ENCODE measurements around the gene PRPF40B.

Gene PRPF40B

DNA sequence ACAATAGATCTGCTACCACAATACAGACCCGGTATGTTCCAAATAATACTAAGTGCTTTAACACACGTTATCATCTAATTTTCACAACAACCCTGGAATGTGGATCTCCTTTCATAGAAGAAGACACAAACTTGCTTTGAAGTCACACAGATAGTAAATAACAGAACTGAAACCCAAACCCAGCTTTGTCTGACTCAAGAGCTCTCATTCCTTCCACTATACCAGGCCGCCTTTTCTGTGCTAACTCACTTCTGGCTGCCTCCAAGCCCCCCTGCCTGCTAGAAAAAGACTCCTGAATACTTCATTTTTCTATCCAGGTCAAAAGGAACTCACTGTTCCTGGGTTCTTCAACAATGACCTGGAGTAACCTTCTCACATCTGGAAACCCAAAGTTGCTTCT is 37.8 kb downstream of the PRPF40B start:
- DNase-seq (ENCODE audit: low read depth): no peak

DNA sequence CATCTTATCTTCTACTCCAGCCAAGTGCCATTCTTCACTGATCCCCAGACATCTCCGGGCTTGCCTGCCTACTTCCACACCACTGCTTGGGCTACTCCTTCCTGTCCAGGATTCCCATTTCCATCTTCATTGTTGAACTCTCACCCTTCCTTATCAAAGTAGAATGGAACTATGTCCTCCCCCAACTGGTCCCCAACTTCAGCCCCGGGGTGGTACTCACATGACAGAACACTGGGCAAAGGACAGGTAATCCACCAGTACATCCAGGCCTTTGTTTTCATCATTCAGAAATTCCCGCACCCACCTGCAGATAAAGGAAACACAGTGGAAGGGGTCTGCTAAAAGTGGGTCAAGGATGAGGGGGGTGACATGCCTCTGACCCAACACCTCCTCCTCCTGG is 38.4 kb downstream of the PRPF40B start:
- DNase-seq (ENCODE audit: low read depth): no peak

DNA sequence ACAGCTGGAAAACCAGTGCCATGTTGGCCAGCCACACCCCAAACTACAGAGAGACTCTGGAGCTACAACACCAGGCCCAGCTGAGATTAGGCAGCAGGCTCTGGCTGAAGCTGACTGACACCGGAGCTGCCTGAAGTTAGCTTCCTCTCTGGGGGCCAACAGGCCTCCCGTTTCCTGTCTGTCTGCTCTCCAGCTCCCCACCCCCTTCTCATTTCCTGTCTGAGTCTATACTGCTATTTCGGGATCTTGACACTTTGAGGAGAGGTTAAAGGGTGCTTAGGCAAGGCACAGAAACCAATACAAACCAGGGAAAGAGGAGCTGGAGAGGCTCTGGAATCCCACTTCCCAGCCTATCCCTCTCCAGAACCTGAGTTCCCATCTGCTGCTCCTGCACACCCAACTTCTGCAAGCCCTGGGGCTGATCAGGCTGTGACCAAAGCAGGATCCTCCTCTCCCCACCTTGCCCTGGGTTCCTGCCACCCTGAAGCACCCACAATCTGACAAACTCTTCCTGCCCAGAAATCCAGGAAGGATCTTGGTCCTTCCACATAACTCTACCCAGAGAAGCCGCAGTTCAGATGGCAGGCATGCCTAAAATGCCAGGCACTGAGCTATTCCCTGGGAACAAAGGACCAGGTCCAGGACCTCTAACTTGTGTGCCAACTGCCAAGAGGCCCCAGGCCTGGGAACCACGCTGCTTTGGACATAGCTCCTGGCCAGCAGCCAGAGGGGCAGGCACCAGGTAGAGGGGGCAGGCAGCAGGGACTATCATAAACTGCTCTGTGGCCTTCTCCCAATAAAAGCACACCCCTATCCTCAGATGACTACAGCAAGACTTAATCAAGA is 39.9 kb downstream of the PRPF40B start:
- DNase-seq (ENCODE audit: low read depth): peak; percentile 95

DNA sequence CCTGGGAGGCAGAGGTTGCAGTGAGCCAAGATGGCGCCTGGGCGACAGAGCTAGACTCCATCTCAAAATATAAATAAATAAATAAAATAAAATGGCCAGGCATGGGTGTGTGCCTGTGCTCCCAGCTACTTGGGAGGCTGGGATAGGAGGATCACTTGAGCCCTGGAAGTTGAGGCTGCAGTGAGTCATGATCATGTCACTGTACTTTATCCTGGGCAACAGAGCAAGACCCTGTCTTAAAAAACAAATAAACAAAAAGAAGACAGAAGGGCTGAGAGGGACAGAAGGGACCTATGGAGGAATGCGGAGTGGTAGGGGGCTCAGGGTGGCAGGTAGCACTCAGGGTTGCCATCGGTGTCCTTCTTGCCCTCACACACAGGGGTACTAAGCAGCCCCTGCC is 40.8 kb downstream of the PRPF40B start:
- DNase-seq (ENCODE audit: low read depth): no peak

DNA sequence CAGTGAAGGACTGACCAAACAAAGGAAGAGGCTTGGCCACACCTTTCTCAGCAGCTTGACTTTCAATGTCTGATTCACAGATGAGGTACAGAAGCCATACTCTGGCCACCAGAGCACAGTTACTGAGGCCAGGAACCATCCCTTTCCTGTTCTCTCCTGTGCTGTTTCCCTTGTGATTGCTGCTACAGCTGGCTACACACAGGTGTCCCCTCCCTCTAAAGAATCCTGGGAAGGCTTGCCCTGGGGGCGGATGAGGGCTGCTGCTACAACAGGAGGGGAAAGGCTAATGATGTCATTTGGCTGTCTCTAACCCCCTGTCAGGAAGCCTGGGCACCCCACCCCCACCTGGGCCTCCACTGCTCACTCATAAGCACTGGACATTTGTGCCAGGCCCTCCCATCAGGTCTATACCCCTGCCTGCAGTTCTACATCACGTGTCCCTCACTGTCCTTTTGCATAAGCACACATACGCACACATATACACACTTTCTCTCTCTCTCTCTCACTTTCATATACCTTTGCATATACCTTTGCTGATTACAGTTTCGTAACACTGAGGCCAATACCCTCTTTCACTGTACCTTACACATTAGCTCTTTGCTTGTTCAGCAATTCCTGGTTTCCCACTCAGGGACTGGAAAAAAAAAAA is 41.4 kb downstream of the PRPF40B start:
- DNase-seq (ENCODE audit: low read depth): peak; percentile 27

DNA sequence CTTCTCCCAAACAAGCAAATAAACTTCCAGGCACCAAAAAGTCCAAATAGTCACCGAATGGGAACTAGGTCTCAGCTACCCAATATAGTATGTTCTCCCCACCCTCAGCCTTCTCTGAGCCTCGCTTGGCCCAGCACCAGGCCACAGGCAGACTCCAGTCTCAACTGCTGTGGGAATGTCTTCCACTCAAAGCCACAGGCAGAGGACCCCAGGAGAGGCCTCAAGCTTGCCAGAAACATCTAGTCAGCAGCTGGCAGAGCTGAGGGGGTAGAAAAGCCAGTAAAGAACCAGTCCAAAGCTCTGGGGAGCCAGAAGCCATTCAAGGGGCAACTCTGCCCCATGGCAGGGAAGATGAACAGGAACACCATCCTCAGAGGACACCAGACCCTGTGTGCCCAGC is 42.0 kb downstream of the PRPF40B start:
- peak; percentile 32 for DNase-seq (ENCODE audit: low read depth)

DNA sequence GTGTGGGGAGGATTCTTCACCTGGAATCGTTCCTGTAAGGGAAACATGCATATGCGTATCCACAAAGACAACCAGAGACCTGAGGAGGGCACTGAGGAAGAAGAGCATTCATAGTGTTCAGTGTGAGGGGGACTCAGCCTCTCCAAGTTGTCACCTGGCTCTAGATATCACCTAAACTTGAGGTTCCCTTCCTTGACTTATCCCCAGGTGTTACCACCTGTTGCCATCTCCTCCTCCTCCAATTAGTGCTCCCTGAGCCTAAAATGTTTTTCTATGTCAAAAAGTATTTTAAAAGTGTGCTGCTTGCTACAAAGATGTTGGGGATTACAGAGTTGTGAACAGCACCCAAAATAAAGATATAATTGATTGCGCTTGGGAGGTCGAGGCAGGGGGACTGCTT is 42.8 kb downstream of the PRPF40B start:
- DNase-seq (ENCODE audit: low read depth): no peak

DNA sequence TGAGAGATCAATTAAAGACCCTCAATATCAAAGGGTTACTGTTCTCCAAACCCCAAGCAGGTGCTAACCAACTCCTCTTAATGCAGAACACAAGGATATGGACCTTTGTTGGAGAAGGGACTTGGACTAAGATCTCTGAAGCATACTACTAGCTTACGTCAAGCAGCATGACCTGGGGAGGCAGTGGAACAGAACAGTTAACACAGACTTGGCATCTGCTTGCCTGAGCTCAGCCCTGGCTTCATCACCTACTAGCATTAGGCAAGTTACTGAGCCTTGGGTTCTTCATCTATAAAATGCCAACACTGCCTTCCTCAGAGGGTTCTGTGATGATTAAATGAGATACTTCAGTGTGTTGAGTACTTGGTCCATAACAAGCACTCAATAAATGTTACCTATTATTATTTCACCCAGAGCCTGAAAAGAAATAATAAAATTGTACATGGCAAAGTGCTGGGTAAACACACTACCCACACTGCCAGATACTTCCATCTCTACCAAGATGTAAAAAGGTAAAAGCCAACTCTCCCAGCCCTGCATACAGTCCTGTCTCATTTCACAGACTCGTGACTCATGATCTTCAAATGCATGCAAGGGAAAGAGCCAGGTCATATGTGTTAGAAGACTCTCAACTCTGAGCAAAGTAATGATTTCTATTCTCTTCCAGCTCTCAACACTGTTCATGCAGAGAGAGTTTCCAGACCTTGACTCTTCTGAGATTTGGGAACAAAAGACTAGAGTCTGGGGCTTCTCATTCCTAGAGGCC is 44.1 kb downstream of the PRPF40B start:
- DNase-seq (ENCODE audit: low read depth): peak; percentile 64

DNA sequence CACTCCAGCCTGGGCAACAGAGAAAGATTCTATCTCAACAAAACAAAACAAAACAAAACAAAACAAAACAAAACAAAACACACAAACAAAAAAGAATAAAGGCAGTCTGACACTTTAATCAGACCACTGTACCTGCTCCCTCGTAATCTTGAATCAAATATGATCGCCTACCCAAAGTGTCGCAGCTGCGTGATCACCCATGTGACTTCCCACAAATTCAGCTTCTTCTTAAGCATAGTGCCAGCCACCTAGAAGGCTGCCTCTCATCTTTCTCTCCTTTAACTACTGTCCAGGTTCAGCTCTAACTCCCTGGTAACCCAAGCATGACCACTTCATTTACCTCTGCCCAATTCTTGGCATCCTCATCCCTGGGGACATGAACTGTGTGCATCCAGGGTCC is 46.4 kb downstream of the PRPF40B start:
- DNase-seq (ENCODE audit: low read depth): no peak

DNA sequence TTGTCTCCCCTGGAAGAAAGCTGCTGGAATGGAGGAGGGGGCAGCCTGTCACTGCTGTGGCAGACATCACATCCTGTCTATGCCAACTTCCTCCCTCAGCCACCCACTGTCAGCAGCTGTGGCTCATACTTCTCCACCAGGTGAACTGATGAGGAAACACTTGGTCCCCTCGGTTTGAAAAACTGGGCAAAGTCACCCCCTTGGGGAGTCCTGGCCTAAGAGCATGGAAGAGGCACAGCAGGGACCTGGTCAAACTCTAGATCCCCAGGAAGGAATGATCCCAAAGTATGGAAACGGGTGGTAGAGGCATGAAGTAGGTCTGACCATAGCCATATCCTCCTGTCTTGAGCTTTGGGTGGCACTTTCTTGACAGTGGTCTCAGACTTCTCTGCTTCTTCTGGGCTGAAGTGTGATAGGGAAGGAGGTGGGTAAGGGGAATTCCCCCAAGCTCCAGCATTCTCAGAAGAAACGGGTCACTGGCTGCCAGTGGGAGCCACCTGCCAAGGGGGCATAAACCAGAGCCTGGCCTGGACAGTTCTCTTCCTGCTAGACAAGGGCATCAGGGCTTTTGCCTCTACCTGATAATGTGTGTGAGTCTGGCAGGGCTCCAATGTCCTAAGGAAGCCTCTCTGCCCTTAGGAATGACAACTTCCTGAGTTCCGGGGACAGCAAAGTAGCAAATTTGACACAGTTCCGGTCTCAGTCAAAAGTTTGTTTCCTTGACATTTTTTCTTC is 47.8 kb downstream of the PRPF40B start:
- DNase-seq (ENCODE audit: low read depth): no peak

DNA sequence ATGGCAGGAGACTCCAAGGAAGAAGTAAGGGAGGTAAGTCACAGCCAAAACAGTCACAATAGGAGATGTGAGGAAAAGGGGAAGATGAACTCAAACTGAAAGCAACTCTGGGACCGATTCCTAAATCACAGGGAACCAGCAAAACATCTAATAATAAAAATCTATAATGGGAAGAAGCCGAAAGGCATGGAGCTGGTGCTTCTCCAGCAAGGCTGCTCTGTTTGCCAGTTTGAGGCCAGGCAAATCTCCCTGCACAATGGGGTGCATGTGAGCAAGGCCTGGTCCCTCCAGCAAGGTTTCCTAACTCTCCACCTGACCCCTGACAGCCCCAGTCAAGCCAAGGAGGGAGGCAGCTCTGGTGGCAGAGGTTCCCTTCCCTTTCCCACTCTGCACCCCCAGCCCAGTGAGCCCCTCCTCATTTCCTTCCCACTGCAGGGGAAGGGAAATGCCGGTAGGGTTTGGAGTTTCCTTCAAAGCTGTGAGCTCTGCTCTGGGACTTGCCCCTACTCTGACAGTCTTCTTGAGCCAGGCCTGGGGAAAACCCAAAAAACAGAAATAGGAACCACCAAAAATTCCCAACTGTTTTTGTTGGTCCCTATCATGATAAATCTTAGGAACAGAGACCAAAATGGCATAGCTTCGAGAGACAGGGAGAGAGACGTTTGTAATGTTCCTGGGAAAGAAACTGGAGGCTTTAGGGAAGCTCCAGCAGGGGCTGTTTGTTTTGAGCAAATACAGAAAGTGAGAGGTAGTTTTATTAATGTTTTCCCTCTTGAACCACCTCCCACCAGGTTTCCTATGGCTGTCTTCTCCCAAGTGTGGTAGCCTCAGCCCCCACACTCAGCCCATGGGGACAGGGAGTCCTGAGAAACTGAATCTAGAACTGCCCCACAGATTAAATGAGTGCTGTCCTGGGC is 49.2 kb downstream of the PRPF40B start:
- DNase-seq (ENCODE audit: low read depth): no peak

DNA sequence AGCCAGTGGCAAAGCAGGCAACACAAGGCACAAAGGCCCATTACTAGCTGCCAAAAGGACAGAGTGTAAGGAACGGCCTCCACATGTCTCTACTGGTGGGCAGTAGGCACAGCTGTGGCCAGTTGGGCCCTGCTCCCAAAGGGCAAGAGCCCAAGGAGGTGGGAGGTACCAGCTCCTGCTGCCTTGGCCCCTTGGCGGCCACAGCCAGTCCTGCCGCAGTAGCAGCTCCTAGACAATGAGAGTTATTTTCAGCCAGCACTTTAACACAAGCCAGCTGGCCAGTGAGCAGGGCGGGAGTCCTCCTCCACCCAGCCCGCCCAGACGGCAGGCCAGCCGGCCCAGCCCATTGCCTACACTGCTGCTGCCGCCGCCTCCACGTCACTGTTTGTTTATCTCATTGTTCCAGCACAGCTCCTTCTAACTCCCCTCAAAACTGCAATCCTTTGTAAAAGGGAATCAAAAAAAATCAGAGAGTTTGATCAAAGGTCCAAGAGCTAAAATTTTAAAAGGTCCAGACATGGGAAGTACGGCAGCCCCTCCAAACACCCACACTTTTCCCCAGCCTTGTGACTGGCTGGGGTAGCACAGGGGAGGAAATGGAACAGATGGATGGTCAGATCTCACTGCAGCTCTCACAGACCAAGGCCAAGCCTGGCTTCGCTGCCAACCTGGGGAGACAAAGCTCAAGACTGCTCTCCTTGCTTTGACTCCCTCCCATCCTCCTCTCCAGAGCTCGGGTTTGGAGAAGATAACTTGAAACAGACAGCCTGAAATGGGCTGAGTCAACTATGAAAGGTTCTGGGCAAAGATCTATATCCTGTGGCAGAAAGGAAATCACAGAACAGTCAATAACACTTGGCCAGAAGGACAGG is 50.3 kb downstream of the PRPF40B start:
- peak; percentile 95 for DNase-seq (ENCODE audit: low read depth)

DNA sequence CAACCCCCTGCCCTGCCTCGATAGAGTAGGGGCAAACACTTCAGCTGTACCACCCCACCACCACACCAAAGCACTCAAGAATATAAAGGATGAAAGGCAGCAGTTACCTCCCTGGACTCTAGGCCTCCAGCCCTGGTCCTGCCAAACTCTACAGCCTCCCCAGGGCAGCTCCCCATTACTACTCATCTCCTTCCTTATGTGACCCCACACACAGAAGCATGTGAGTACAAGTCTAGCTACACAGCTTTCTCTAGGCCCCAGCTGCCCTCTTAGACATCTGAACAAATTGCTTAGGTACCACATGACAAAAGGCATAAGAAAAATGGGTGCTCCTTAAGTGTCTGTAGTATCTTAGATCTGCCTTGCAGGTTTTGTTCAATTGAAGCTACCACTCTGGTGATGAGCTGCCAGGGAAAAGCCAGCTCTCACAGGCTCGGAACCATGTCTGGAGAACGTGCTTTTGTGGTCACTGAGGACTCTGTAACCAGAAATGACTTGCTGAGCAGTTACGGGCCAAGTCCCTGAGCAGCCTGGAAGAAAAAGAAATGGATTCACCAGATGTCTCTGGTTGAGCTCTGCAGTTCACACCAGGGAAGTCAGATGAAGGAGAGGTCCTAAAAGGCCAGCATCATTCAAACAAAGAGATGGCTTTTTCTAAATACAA is 51.1 kb downstream of the PRPF40B start:
- DNase-seq (ENCODE audit: low read depth): peak; percentile 57

DNA sequence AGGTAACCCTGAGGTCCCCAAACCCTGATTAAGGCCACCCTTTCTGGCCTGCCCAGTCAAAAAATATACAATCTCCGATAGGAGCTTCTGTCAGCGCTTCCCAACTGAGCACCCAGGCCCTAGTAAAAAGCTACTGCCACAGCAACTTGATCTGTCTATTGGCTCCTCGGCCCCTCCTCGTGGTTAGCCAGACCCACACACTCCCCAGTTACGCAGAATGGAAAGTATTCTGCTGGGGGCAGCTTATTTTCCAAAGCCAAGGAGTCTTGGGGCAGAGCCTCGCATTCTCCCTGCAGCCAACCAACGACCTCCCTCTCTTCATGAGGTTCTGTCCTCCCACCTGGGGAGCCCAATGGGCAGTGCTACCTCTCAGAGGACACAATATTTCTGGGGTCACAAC is 51.8 kb downstream of the PRPF40B start:
- DNase-seq (ENCODE audit: low read depth): no peak

DNA sequence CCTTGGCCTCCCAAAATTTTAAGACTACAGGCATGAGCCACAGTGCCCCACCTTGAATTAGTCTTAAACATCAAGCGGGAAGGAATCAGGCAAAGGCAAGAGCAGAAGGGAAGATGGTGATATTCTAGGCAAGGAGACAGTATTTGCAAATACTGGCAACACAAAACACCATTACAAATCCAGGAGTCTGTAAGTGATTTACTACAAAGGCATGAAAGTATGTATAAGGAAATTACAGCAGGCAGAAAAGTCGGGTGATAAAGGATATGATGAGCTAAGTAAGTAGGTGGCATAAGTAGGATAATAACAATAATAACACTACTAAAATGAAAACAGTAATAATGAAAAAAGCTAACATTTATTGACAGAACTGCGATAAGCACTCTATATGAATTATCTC is 55.4 kb downstream of the PRPF40B start:
- peak; percentile 25 for DNase-seq (ENCODE audit: low read depth)

DNA sequence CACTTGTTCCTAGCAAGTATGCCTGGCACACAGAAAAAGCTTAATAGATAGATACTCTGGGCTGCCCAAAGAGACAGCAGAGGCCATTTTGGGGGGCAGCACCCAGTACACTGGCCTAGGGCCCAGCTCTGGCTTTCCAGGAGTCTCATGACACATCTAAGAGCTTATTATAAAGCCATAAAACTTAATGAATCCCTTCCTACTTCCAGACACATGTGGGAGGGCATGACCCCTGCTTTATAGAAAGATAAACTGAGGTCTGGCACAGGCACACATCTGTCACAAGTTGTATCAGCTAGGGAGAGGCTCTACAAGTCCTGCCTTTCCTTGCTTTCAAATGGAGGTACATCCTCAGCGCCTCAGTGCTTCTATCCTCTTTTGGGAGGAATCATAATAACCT is 56.7 kb downstream of the PRPF40B start:
- no peak for DNase-seq (ENCODE audit: low read depth)

DNA sequence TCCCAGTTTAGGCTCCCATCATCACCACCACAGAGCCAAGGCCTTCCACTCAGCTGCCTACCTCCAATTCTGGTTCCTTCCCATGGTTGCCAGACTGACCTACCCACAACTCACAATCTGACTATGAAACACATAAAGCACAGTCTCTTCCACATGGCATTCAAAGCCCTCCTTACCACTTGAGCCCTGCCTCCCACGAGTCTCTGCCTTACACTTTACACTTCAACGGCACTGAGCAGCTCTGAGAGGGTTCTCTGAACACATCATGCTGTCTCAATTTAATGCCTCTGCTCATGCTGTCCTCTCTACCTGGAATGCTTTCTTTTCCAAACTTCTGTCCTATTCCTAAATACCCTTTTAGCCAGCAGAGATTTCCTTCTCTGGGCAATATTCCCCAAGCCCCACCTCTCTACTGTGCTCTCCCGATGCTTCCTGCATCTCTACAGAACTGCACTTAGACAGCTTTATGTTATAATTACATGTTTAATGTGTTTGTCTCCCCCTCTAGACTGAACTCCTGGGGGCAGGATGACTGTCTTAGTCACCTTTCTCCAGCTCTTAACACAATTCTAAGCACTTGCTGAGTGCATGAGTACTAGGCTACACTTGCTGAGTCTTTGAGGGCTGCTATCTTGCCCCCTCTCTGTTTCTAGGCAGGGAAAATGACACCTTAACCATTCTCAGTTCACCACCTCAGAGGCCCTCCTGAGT is 60.4 kb downstream of the PRPF40B start:
- DNase-seq (ENCODE audit: low read depth): peak; percentile 33

DNA sequence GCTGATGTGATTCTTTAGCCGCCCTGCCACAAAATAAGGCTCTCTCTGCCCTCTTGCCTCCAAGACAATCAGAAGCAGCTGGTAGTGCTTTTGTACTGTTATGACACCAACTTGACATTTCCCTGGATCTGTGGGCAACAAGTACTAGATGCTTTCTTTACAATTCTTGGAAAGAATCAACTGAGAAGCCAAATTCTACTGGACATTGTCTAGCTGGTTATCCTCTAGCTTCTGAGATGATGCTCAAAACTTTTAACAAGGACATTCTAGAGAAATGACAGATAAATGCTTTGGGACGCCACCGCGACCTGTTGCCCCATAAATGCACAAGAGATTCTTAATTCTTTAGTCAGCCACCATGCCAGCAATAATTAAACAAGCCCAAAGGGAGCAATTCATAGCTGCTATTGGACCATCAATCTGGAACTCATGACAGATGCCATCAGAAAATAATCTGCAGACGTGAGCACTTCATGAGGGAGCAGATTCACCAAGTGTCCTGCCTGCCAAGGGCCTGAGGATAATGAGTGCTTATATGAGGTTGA is 61.0 kb downstream of the PRPF40B start:
- DNase-seq (ENCODE audit: low read depth): peak; percentile 62

DNA sequence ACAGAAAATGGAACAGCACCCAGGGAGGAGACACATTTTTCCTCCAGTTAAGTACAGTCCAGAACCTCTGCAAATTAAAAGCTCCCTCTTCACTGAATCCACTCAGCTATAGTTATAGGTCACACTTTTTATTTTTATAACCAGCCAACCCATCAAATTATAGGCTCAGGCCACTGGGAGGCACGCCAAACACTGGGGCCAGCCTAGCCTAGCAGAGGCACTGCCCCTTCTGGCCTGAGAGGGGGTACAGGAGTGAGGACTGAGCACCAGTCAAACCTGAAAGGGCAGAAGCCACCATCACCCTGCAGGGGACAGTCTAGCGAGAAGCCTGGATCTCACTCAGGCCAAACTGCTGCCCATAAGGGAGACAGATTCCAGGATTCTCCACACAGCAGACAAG is 64.6 kb downstream of the PRPF40B start:
- no peak for DNase-seq (ENCODE audit: low read depth)
